PFSK-1 (cell line): ENCODE measurements around the gene UROS.

Experiments
- FOXP2 ChIP-seq: optimal IDR thresholded peaks from 2 replicates; pipeline ENCODE3; 2011; ENCODE audit warnings: borderline replicate concordance, control low read depth, inconsistent platforms; ENCODE audit not compliant: insufficient read depth; ENCODE audit errors: extremely low read length, extremely low read depth
- POLR2AphosphoS5 ChIP-seq: IDR thresholded peaks from 2 replicates; pipeline ENCODE4 v1.6.1; 2012; ENCODE audit warnings: low read depth, mild to moderate bottlenecking, control low read depth, low read length, moderate library complexity
- REST ChIP-seq, 2 experiments: IDR thresholded peaks; 2 replicates each; pipeline versions ENCODE4 v1.6.1 to v1.8.0; 2011 to 2012; ENCODE audit warnings: low read depth in 2 of 2, low read length in 2 of 2, control low read depth in 1 of 2, inconsistent platforms in 1 of 2, mild to moderate bottlenecking in 1 of 2, moderate library complexity in 1 of 2; ENCODE audit not compliant: insufficient read depth in 1 of 2
- SIN3A ChIP-seq: IDR thresholded peaks from 2 replicates; pipeline ENCODE4 v1.6.1; 2012; ENCODE audit warnings: mild to moderate bottlenecking, low read length, moderate library complexity, borderline replicate concordance; ENCODE audit not compliant: insufficient read depth
- TAF1 ChIP-seq: IDR thresholded peaks from 2 replicates; pipeline ENCODE4 v1.6.1; 2012; ENCODE audit warnings: low read length, control low read depth, borderline replicate concordance; ENCODE audit not compliant: insufficient read depth

UROS gene

GRCh38 chr10:125817337-125817946 lies 5.6 kb downstream of the UROS start:
- TF ChIP-seq SIN3A (no peak), REST (IDR thresholded peaks at IDR 0.05; ENCODE audit: insufficient read depth in 1 of 2, low read depth in 2 of 2, low read length in 2 of 2) (no peak), FOXP2 (no peak), TAF1 (no peak), POLR2AphosphoS5 (no peak)

- TF ChIP-seq FOXP2 (no peak), SIN3A (no peak), REST (IDR thresholded peaks at IDR 0.05; ENCODE audit: insufficient read depth in 1 of 2, low read depth in 2 of 2, low read length in 2 of 2) (no peak), POLR2AphosphoS5 (no peak), TAF1 (no peak)
These were observed 6.5 kb downstream of the UROS start for GRCh38 chr10:125816548-125816947.

GRCh38 chr10:125815764-125816163 lies 7.3 kb downstream of the UROS start:
- TF ChIP-seq POLR2AphosphoS5, result no peak
- TF ChIP-seq REST (IDR thresholded peaks at IDR 0.05; ENCODE audit: insufficient read depth in 1 of 2, low read depth in 2 of 2, low read length in 2 of 2), result no peak
- no peak for TF ChIP-seq TAF1
- no peak for TF ChIP-seq SIN3A
- TF ChIP-seq FOXP2, result no peak

- TF ChIP-seq SIN3A (no peak), FOXP2 (no peak), TAF1 (no peak), REST (IDR thresholded peaks at IDR 0.05; ENCODE audit: insufficient read depth in 1 of 2, low read depth in 2 of 2, low read length in 2 of 2) (no peak), POLR2AphosphoS5 (no peak)
These were observed 10.8 kb downstream of the UROS start for GRCh38 chr10:125812128-125812750.

- TF ChIP-seq SIN3A (no peak), REST (IDR thresholded peaks at IDR 0.05; ENCODE audit: insufficient read depth in 1 of 2, low read depth in 2 of 2, low read length in 2 of 2) (no peak), POLR2AphosphoS5 (no peak), TAF1 (no peak), FOXP2 (no peak)
These were observed 11.8 kb downstream of the UROS start for GRCh38 chr10:125811251-125811650.
